ENCODE measurements around the gene SNX2.

- TF ChIP-seq, protein P1, sequence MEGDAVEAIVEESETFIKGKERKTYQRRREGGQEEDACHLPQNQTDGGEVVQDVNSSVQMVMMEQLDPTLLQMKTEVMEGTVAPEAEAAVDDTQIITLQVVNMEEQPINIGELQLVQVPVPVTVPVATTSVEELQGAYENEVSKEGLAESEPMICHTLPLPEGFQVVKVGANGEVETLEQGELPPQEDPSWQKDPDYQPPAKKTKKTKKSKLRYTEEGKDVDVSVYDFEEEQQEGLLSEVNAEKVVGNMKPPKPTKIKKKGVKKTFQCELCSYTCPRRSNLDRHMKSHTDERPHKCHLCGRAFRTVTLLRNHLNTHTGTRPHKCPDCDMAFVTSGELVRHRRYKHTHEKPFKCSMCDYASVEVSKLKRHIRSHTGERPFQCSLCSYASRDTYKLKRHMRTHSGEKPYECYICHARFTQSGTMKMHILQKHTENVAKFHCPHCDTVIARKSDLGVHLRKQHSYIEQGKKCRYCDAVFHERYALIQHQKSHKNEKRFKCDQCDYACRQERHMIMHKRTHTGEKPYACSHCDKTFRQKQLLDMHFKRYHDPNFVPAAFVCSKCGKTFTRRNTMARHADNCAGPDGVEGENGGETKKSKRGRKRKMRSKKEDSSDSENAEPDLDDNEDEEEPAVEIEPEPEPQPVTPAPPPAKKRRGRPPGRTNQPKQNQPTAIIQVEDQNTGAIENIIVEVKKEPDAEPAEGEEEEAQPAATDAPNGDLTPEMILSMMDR (conservative IDR thresholded peaks at IDR 0.05) = no peak
- no peak for TF ChIP-seq ZFX (IDR thresholded peaks at IDR 0.05)
Measured at GRCh38 chr5:122757285-122757684, 17.6 kb upstream of the SNX2 start.

All from C4-2B (cell line).